GM20431 (cell line): ENCODE results near the gene NKX6-2.
"Not testable (repeated sequence)": the region's sequence is repeated elsewhere in the genome, so short reads cannot be mapped to it uniquely, and the experiment has no call there.

Experiments used
- in situ Hi-C: fragments of 300-500 bp; cut with MseI, MboI; formaldehyde crosslinking; loops from one replicate; pipeline ENCODE4 v1.15.0; 2020; ENCODE audit warnings: low sequenced_read_pairs; ENCODE audit not compliant: unreplicated experiment

NKX6-2 gene

DNA sequence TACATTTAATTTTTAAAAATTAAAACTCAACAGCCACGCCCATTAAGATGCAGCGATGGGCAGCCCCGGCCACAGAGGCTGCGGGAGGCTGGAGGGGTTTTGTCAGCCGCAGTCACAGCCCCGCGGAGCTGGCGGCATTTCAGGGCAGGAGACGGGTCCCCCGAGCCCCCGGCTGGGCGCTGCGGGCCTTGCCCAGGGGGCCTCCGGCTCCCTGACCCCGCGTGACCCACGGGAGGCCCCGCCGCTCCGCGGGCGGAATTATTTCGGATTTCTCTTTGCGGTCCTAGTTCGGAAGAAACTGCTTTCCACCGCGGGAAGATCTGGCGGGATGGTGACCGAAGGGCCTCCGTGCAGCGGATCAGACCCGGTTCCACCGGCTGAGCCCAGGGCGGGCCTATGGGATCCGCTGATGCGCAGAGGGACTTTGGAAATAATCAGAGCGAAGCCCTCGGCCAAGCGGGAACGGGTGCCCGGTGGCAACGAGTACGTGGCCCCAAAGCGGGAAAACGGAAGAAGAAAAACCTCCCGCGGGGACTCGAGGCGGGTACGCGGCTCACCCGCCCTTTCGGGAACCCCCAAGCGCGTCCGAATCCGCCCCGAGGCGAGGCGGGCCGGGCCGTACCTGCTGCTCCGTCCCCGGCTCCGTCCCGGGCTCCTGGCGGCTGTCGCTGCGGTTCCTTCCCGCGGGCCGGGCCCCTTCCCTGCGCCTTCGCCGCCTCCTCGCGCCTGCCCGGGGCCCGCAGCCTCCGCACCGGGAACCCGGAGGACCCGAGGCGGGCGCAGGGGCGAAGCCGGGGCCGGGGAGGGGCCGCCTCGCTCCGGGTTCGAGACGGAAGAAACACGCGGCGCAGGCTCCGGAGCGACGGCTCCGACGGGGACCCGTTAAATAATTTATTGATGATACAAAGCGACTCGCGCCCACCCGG is 1.7 kb downstream of the NKX6-2 start:
- in situ Hi-C loops, result no loop called here

DNA sequence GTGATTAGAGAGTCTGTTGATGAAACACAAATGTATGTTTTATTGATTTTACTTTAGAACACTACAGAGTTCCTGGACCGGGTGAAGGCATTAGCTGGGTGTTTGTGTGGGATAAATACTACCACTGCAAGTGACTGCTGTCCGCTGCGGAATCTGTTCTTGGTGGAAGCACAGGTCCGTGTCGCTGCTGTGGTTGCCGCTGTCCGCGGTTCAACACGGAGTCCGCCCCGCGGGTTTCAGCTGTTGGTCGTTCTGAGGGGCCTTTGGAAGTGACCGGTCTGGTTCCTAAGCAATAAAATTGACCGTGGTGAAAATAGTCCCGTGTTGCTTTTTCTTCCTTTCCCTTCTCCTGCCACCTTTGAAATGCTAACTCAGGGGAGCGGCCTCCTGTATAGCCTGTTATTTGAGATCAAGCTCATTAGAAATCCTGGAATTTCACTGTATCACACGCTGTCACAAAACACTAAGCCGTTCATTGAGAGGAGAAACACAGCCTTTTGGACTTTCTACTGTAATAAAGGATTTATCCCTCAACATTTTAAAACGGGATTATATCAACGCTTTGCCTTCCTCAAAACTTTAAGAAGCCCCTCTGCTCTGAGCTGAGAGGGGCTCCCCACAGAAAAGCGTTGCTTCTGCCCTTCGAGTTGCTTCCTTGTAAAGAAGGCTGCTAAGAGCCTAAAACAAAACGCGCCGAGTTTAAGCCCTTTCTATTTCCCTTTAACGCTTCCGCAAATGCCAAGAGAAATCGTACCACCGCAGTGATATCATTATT is 2.6 kb downstream of the NKX6-2 start:
- in situ Hi-C loops, result no loop called here

DNA sequence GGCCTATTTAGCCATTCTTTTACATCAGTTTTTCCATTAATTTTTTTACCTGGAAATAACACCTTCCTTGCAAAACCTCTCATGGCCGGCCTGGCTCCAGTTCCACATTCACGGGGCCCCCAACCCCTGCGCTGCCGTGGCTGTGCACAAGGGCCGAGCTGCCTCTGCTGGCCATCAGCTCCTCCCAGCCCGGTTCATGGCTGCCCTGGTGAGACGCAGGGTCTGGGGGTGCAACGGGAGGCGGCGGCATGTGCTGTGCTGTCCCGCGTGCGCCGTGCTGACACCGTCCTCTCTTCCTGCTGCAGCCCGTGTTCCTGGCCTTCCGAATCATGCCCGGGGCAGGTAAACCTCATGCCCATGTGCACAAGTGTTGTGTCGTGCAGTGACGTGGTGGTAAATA is 4.4 kb downstream of the NKX6-2 start:
- in situ Hi-C loops, result no loop called here

DNA sequence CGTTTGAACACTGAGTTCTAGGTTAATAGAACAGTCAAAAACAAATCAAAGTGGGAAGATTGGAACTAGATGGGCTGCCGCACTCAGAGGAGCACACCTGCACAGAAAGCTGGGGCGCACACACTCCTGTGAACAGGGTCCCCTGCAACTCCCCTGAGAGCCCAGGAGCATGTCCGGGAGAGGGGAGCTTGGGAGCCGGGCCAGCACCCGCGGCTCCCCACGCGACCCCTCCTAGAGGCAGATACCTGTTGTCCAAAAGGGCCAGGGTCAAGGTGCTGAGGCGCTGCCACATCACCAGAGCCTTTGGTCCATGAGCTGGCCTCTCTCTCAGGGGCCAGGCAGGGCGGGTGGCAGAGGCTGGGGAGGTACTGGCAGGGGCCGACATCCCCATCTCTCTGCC is 5.6 kb downstream of the NKX6-2 start:
- in situ Hi-C loops, result no loop called here

DNA sequence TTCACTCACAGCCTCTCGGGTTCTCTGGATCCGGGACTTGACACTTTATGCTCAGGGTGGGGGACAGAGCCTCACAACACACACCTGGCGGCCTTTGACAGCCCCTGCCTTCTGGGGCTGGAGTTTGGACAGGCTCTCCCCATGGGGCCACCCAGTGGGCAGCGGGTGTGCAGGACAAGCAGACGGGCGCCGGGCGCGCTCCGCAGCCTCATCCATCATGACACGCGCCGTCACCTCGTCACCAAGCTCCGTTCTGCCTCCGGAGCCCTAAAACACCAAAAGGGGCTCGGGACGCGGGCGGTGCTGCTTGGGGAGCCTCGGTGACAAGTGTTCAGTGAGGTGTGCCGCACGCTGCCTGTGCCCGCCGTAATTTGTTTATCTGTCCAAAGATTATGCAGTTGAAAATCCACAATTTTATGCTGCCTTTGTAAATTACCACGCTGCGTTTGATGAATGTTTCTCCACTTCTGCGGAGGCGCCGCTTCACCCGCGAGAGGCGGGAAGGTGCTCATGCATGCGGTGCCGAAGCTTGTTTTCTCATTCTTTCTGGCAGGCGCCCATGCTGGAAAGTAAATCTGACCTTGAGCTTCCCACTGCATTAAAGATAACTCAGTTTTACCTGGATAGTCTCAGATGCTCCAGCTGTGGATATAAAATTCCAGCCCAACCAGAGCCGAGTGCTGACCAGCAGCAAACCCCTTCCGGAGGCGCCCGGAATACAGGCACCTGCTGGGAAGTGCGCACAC is 6.2 kb downstream of the NKX6-2 start:
- in situ Hi-C loops, result no loop called here

DNA sequence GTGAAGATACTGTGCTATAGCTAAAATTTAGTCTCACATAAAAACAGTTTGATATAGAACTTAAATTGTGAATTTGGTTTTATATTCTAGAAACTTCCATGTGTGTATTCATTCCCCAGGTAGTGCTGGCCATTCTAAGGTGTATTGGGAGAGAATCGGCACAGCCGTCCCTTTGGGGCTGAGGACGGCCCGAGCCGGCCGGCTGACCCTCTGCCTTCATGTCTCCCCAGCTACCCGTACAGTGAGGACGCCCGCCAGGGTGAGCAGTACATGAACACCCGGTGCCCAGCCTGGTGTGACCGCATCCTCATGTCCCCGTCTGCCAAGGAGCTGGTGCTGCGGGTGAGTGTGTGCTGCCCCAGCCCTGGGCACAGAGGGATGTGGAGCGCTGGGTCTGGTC is 8.5 kb downstream of the NKX6-2 start:
- in situ Hi-C loops, result no loop called here

DNA sequence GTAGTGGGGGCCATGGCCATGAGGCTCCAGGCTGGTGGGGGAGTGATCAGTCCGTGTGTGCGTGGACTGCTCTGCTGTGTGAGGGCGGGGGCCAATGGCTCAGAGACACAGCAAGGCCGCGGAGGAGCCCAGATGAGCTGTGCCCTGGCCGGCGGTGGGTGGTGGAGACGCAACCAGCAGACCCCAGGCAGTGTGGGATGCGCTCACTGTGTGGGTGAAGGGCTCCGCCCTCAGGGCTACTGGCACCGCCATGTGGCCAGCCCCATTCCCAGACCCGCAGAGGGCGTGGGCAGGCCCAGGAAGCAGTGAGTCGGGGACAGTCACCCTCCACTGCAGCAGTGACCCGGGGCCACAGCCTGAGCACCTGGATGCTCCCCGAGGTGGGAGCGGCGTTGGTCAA is 9.1 kb downstream of the NKX6-2 start:
- in situ Hi-C loops, result no loop called here

DNA sequence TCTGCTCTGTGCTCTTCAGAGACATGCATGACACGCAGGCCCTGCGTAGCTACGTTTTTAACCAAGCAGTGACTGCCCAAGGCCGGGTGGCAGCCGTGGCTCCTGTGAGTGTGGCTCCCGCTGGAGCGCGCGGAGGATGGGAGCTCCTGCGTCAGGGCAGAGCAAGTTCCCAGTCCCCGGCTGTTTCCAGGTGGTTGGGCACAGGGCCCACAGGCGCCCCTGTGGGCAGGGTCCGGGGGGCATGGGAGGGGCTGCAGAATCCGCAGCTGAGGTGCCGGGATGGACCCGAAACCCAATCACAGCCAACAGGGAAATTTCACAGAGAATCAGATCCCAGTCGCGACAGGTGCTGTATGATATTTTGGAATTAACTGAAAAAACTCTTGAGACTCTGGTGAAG is 9.8 kb downstream of the NKX6-2 start:
- in situ Hi-C loops, result no loop called here

DNA sequence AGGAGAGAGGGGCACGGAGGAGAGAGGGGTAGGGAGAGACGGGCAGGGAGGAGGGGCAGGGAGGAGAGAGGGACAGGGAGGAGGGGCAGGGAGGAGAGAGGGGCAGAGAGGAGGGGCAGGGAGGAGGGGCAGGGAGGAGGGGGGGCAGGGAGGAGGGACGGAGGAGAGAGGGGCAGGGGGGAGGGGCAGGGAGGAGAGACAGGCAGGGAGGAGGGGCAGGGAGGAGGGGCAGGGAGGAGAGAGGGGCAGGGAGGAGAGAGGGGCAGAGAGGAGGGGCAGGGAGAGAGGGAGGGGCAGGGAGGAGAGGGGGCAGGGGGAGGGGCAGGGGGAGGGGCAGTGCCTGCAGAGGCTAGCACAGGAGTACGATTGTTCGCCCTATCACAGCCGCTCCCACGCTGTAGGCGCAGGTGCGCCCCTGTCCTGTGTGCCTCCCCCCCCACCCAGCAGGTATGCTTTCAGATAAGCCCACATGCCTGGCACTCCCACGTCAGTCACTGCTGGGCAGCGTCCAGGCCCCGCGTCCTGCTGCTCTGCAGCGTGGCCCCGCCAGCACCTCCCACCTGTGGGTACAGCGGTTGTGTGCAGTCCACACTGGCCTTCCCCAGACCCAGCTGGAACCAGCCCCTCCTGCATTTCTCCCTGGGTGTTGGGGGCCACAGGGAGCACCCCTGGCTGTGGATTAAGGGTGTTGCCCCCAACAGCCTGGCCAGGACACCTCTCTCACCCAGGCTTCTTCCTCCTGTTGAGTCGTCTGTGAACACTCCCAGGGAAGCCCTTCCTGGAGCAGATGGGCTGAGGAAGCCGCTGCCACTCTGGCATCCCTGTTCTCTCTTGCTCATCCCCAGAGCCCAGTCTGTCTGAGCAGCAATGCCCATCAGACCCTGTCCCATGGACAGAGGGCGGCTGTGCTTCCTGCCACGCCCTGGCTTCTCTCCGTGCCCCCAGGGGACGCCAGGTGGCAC is 10.8 kb downstream of the NKX6-2 start:
- in situ Hi-C loops, result no loop called here

DNA sequence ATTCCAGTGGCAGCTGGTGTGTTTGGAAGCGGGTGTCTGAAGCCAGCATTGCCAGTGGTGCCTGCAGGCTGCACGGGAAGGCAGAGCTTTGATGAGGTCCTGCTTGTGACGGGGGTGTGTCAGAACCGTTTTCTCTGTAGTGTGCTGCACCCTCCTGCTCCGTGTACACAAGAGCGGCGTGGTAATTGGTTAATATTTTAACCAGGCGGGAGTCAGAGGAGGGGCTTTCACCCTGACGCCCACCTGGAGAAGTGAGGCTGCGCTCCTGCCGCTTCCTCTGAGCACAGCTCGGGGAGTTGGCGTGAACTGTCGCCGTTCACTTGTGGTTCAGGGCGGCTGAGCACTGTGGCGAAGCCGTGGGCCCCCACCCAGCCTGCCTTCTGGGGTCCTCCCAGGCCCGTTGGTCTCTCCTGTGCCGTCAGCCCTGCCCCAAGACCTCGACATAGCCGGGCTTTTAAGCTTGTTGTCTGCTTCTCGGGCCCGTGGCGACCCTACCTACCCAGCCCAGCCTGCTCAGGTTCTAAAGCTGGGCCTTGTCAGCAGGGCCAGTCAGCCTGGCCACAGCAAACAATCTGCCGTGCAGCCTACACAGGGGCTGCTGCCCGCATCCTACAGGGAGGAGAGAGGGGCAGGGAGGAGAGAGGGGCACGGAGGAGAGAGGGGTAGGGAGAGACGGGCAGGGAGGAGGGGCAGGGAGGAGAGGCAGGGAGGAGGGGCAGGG is 11.6 kb downstream of the NKX6-2 start:
- in situ Hi-C loops, result no loop called here

DNA sequence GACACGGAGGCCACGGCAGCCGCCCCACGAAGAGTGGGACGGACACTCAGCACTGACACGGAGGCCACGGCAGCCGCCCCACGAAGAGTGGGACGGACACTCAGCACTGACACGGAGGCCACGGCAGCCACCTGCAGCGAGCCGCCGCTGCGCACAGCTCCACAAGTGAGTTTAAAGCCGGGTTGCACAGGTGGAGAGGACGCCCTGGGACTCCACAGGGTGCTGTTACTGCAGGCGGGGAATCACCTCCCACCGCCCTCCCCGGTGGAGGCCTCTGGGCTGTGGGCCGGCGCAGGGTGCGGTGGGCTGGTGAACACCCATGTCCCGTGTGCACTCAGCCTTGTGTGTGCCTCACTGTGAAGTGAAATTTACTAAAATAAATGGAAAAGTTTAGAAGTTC is 13.1 kb downstream of the NKX6-2 start:
- in situ Hi-C loops, result not testable (repeated sequence)

DNA sequence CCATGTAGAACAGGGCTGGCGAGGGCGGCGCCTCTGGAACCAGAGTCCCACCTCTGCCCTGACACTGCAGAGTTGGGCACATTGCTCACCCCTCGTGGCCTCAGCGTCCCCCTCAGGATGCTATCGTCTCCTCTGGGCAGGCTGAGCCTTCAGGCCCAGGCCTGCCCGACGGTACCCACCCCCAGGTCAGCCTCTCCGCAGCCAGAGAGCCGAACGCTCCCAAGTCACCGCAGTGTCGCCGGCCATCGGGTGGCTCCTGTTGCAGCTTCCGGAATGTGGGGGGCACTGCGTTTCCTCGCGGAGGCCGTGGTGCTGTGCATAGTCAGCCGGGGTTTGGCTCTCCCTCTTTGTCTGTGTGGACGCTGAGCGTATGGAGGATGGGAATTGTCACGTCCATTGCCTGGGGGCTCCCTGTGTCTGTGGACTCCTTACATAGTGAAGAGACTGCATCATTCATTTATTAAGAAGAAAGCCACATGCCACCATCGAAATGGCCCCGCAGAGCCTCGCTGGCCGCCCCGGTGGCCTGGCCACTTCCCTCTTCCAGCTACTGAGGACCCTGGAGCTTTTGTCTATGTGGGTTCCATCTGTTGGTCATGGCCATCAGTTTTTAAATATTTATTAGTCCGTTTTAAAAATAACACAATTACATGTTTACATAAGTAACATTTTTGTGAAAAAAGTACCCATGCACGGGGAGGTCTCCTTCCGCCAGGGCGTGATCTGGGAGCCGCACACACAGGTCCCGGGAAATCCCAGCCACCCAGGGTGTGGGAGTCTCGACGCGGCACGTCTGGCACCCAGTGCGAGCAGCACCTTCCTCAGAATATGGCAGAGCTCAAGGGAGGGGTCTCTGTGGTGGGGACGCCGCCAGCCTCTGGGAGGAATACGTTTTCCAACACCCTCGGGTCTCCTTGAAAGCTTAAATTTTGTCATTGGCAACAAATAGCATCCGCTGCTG is 15.6 kb downstream of the NKX6-2 start:
- in situ Hi-C loops, result no loop called here

DNA sequence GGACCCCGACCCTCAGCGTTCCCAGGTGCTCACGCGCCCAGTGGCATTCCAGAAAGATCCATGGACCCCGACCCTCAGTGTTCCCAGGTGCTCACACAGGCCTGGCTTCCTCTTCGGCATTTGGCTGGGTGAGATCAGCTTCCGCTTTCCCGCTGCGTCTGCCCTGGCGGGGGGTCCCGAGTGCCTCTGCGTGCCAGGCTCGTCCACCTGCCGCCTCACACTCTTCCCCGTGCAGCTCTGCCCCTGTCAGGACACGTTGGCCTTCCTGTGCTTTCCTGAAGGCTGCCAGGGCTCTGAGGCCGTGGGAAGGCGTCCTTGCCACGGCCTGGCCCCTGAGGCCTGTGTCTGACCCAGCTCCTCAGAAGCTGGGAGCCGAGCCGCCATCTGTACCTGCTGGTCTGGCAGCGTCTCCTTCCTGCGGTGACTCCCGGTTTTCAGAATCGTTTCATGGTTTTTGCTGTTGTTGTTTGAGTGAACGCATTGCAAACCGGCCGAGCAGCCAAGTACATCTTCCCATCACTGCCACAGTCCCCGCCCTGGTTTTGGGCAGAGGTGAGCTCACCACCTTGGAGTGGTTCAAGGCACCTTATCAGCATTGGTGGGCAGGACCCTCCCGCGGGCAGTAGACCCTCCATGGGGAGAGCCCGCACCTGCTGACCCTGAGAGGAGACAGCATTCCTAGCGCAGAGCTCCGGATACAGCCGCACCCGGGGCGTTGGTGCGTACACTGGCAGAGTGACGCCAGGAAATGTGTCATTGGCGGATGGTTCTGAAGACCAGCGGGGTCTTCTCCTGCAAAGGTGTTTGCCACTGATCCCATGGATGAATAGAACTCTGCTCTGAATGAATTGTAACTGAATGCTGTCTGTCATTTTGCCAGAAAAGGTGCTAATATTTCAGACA is 17.4 kb downstream of the NKX6-2 start:
- in situ Hi-C loops, result no loop called here

DNA sequence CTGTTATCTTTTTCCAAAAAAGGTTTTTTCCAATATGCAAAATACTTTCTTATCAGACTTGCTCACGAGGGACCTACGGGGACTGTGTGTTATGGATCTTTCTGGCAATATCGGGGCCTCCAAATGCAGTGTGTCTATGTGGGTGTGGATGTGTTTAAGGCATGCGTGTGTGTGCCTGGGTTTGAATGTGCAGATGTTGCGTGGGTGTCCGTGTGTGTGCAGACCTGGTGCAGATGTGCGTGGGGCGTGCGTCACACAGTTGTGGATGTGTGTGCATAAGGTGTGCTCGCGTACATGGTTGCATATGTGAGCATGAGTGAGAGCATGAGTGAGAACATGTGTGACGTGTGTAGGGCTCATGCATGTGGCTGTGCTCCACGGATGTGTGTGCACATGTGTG is 19.7 kb downstream of the NKX6-2 start:
- in situ Hi-C loops, result no loop called here

DNA sequence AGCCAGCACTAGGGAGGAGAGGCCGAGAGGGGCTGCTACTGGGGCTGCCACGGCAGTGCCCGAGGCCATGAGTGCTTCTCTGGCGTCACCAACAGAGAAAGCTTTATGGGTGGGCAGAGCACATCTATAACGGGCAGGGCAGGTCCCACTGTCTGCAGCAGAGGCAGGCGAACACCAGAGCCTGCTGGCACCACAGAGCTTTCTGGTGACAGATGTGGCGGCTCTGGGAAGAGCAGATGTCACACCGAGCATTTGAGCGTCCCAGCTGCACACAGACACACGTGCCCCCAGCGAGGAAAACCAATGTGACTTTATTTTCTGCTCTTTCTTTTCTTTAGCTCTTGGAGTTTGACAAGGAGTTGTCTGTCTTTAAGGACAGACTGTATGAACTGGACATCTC is 20.5 kb downstream of the NKX6-2 start:
- in situ Hi-C loops, result no loop called here

DNA sequence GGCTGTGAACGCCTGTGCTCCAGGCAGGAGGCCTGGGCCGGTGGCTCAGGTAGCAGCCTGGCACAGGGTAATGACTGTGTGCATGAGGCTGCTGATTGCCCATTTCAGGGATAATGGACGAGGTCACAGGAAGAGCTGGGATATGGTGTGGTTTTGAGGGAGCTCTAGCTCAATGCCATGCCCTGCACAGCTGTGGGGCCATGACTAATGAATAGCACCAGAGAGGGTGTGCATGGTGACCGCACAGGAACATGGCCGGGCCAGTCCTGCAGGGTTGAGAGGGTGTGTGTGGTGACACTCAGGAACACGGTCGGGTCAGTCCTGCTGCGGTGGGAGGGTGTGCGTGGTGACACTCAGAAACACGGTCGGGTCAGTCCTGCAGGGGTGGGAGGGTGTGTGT is 21.8 kb downstream of the NKX6-2 start:
- in situ Hi-C loops, result no loop called here

DNA sequence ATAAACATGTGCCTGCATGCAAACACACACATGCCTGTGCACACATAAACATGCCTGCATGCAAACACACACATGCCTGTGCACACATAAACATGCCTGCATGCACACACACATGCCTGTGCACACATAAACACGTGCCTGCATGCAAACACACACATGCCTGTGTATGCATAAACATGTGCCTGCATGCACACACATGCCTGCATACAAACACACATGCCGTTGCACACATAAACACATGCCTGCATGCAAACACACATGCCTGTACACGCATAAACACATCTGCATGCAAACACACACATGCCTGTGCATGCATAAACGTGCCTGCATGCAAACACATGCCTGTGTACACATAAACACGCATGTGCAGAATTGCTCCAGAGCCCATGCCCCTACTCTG is 22.4 kb downstream of the NKX6-2 start:
- in situ Hi-C loops, result no loop called here
